Activated CD4-positive, alpha-beta T cell treated with anti-CD3 and anti-CD28 coated beads for 36 hours (primary cell): ENCODE data around the gene INHBB. TPM values are rescaled to one million over a fixed set of nuclear protein-coding genes. Genes with fewer than 3 reads are reported as not detected.

ENCODE experiments used
- ATAC-seq: fragments of 200-7000 bp; cut with Tn5 transposase; one replicate; pipeline ENCODE4 v1.10.0; 2021; ENCODE audit warnings: mild to moderate bottlenecking, moderate library complexity
- CTCF ChIA-PET: fragments of 350-600 bp; sonication (Branson Sonifier 250); formaldehyde crosslinking; loops from one replicate; lab custom pipeline; 2021; ENCODE audit warnings: antibody characterized with exemption; lab: Charles Lee
- POLR2A ChIA-PET: fragments of 350-600 bp; sonication (Branson Sonifier 250); formaldehyde crosslinking; loops from one replicate; lab custom pipeline; 2021; ENCODE audit warnings: antibody characterized with exemption, inconsistent platforms; lab: Charles Lee
- DNase-seq: peaks from one replicate; pipeline ENCODE4 v3.0.0-alpha.2; 2020
- H3K27ac Mint-ChIP-seq: one replicate; pipeline ENCODE4 v1.8.0; 2021; ENCODE audit warnings: mixed read lengths
- H3K27me3 Mint-ChIP-seq: one replicate; pipeline ENCODE4 v1.8.0; 2021; ENCODE audit warnings: mixed read lengths
- H3K36me3 Mint-ChIP-seq: one replicate; pipeline ENCODE4 v1.8.0; 2021; ENCODE audit warnings: low read depth, mixed read lengths
- H3K4me1 Mint-ChIP-seq: one replicate; pipeline ENCODE4 v1.8.0; 2021; ENCODE audit warnings: mixed read lengths
- H3K4me3 Mint-ChIP-seq: one replicate; pipeline ENCODE4 v1.8.0; 2021; ENCODE audit warnings: mild to moderate bottlenecking, moderate library complexity, mixed read lengths
- H3K9me3 Mint-ChIP-seq: one replicate; pipeline ENCODE4 v1.8.0; 2021; ENCODE audit warnings: low read depth, mixed read lengths
- intact Hi-C, 2 experiments: fragments of 100-400 bp; cut with DNase I in 1 of 2; cut with micrococcal nuclease in 1 of 2; formaldehyde crosslinking; loops; one replicate each; pipeline versions ENCODE4 v1.14.2 to v1.15.1; 2022 to 2024; cut with DNase I, micrococcal nuclease
- total RNA-seq, 2 experiments: library from RNA; stranded (reverse); gene quantifications; one replicate each; pipeline ENCODE4 v1.2.3, GENCODE V29; 2021

INHBB gene
- total RNA-seq, 2 experiments from 2014 or later: not detected

DNA sequence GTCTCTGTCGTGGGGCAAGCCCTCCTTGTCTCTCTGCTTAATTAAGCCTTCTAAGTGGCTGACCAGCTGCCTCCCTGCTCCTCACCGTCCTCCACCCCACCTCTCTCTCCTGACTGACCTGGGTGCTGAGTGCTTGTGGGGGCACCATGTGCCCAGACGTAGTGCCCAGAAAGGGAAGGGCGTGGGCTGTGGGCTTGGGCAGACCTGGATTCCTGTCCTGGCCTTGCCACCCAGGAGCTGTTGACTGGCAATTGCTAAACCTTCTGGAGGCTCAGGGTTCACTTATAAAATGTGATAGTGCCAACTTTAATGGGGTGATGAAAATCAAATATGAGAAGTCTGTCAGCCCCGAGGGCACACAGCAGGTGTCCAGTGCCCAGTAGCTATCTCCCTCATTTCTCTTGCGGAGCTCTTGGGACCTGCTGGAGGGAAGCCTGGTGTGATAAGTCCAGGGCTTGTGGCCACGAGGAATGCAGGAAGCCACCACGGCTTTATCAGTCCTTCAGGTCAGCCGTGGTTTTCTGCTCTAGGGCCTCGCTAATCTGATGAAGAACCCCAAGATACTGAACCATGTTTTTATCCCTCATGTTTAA is 22.0 kb upstream of the INHBB start:
- Mint-ChIP-seq H3K9me3 (no peaks in the 10 kb centered on the region), H3K27me3 (no peaks in the 10 kb centered on the region), H3K4me1 (no peaks in the 10 kb centered on the region), H3K27ac (no peak overlapping the region), H3K36me3 (no peaks in the 10 kb centered on the region), H3K4me3 (no peak overlapping the region)
- DNase-seq (no peak), ATAC-seq (no peak)
- intact Hi-C loops: no loop called here
- ChIA-PET POLR2A (no interaction called here), CTCF (interaction anchor here (0.6 to 1.0 kb wide), 2 partner anchors 10 to 545 kb away, joined by 3 to 4 read pairs; no protein-coding TSS in a partner anchor)

DNA sequence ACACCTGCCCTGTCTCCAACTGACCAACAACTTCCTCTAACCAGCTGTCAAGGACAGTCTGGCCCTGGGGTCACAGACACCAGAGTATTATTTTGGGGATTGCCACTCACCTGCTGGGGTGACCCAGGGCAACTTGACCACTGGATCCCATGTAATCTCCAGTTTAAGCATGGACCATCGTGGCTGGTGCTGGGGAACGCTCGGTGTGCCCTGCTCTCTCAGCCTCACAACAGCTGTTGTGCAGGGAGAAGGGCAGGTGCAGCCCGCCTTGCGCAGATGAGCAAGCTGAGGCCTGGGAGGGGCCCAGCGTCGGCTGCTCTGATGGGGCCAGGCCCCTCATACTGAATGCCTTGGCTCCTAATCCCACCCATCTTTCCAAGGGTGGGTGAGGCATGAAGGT is 21.0 kb upstream of the INHBB start:
- CTCF ChIA-PET: no interaction called here
- DNase-seq (no peak), ATAC-seq (no peak)
- Mint-ChIP-seq H3K27ac (no peak overlapping the region), H3K9me3 (no peaks in the 10 kb centered on the region), H3K27me3 (no peaks in the 10 kb centered on the region), H3K4me1 (no peaks in the 10 kb centered on the region), H3K36me3 (no peaks in the 10 kb centered on the region), H3K4me3 (no peak overlapping the region)
- POLR2A ChIA-PET: no interaction called here
- intact Hi-C loops: no loop called here

DNA sequence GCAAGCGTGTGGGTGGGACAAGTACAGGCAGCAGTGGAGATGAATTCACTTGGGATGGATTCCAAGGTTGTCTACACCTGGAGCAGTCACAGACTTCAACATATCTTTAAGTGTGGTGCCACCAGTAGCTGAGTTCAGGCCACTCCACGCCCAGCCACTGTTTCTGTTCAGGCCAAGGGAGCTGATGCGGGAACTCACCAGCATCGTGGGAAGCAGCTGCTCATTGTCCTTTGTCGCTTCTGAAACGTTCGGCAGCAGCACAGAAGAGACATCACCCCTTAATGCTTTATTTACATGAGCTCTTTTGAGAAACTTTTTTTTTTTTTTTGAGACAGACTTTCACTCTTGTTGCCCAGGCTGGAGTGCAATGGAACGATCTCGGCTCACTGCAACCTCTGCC is 19.9 kb upstream of the INHBB start:
- Mint-ChIP-seq H3K4me1 (no peaks in the 10 kb centered on the region), H3K27me3 (no peaks in the 10 kb centered on the region), H3K27ac (no peak overlapping the region), H3K36me3 (no peaks in the 10 kb centered on the region), H3K9me3 (no peaks in the 10 kb centered on the region), H3K4me3 (no peak overlapping the region)
- ChIA-PET POLR2A (no interaction called here), CTCF (interaction anchor here (0.6 kb wide), 1 partner anchor 22 kb away, joined by 3 read pairs; no protein-coding TSS in a partner anchor)
- ATAC-seq (no peak), DNase-seq (no peak)
- intact Hi-C loops: no loop called here

DNA sequence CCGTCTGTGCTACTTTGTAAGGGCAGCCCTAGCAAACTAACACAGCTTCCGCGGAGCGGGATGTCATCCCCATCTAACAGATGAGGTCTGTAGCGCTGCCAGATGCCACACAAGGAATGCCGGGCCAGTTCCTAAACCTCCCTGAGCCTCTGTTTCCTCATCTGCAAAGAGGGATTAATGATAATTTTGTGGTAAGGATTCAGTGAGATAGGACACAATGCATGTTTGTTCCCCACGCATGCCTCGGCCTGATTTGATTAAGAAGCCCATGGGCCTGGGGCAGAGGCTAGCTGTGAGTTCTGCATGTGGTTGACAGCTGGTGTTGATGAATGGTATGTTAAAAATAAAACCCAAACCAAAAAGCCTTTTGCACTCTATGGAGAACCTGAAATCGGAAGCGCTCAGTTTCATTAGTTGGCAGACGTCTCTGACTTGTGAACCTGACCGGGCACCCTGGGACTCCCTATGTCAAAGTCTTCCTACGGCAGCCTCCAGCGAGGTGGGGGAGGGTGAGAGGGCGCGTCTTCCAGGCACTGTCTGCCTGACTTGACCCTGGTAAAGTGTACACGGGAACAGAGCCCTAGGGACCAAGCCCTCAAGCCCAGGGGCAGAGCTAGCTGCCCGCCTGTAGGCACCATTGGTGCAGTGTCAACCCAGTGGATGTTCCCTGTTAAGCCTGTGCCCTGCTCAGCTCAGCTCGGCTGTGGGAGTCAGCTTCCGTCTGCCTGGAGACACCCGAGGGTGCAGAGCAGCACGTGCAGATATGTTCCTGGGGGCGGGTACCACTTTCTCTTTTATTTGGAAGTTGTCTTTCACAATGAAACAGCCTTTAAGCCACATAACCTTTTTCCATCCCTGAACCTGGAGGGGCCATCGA is 14.8 kb upstream of the INHBB start:
- Mint-ChIP-seq H3K4me1 (no peaks in the 10 kb centered on the region), H3K4me3 (no peak overlapping the region), H3K27me3 (peaks cover 11% of the 10 kb centered on the region), H3K27ac (no peak overlapping the region), H3K36me3 (no peaks in the 10 kb centered on the region), H3K9me3 (no peaks in the 10 kb centered on the region)
- ATAC-seq: no peak
- intact Hi-C loops: no loop called here
- ChIA-PET CTCF (no interaction called here), POLR2A (no interaction called here)
- DNase-seq: no peak

DNA sequence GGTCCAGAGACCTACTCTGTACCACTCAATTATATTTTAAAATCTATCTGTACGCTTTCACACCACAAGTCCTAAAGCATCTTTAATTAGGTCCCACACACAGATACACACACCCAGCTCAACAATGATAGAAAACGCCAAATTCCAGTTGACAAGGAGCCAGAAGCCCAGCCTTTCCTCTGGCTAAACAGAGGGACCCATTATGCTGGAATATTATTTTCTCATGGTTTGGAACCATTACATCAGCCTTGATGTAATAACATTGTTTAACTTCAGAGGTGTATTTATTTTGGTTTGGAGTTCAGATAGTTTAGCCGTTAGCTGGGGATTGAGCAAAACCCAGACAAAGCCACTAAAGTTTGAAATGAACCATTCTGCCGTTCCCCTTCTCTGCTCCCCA is 14.0 kb upstream of the INHBB start:
- H3K9me3 Mint-ChIP-seq: no peaks in the 10 kb centered on the region
- no peaks in the 10 kb centered on the region for H3K36me3 Mint-ChIP-seq
- POLR2A ChIA-PET: no interaction called here
- ATAC-seq (no peak), DNase-seq (no peak)
- intact Hi-C loops: no loop called here
- no peak overlapping the region for H3K4me3 Mint-ChIP-seq
- H3K27ac Mint-ChIP-seq: no peak overlapping the region
- peaks cover 14% of the 10 kb centered on the region for H3K27me3 Mint-ChIP-seq
- CTCF ChIA-PET: no interaction called here
- no peaks in the 10 kb centered on the region for H3K4me1 Mint-ChIP-seq

DNA sequence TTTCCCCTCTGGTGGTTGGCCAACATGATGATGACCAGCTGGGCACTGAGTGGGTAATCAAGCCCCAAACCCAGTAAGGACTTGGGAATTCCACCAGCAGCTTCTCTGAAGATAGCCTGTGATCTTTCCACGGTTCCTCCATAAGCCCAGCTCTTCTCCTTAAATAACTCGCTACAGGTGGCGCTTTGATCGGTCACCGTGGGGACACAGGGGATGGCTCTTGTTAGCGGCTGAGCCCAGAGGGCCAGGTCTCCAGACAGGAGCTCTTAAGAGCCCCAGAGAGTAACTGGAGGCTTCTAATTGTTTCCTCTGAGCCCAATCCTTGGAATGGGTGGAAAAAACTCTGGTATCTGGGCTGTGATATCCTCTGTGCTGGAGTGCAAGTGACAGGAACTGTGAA is 13.6 kb upstream of the INHBB start:
- POLR2A ChIA-PET: no interaction called here
- no peak for DNase-seq
- ATAC-seq: no peak
- Mint-ChIP-seq H3K9me3 (no peaks in the 10 kb centered on the region), H3K27me3 (peaks cover 17% of the 10 kb centered on the region), H3K4me3 (no peak overlapping the region), H3K27ac (no peak overlapping the region), H3K4me1 (no peaks in the 10 kb centered on the region), H3K36me3 (no peaks in the 10 kb centered on the region)
- intact Hi-C loops: no loop called here
- CTCF ChIA-PET: no interaction called here

DNA sequence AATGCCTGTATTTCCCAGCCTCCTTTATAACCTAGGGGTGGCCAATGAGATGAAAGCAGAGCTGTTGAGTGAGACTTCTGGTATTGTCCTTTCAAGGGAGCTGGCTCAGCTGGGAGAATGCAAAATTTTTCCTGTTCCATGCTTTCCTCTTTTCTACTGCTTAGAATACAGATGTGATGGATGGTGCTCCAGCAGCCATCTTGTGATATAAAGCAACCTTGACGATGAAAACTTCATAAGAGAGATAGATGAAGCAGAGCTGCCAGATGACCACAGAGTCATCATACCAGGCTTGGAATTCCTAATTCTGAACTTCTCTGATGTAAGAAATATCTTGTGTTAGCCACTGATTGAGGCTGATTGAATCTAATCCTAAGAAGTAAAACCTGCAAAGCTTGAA is 11.9 kb upstream of the INHBB start:
- peaks cover 22% of the 10 kb centered on the region for H3K27me3 Mint-ChIP-seq

DNA sequence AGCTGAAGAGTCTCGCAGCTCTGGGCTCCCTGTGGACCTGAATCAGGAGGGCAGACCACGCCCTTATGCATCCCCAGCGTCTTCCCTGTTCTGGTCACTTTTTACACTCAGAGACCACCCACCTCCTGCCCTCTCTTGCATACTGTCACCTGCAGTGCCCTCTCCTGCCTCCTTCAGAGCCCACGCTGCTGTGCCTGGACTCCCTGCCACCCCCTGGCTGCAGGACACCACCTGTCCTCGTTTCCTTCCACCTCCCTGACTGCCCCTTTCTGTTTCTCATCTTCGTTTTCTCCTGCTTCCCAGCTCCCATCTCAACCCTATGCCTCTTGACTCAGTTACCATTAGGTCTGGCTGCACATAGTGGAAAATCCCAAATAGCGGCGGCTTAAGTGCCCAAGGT is 9.2 kb upstream of the INHBB start:
- no peaks in the 10 kb centered on the region for H3K9me3 Mint-ChIP-seq
- ChIA-PET CTCF (no interaction called here), POLR2A (no interaction called here)
- intact Hi-C loops: no loop called here
- H3K27me3 Mint-ChIP-seq: peaks cover 32% of the 10 kb centered on the region
- H3K27ac Mint-ChIP-seq: no peak overlapping the region
- DNase-seq: no peak
- no peak overlapping the region for H3K4me3 Mint-ChIP-seq
- H3K4me1 Mint-ChIP-seq: no peaks in the 10 kb centered on the region
- no peak for ATAC-seq
- no peaks in the 10 kb centered on the region for H3K36me3 Mint-ChIP-seq

More for the DNA sequence above, 11.9 kb upstream of the INHBB start:
- CTCF ChIA-PET: interaction anchor here (0.7 to 1.4 kb wide), 3 partner anchors 9 to 1371 kb away, joined by 3 to 6 read pairs (median 4); no protein-coding TSS in a partner anchor
- Mint-ChIP-seq H3K4me1 (no peaks in the 10 kb centered on the region), H3K27ac (no peak overlapping the region), H3K9me3 (no peaks in the 10 kb centered on the region), H3K4me3 (no peak overlapping the region), H3K36me3 (no peaks in the 10 kb centered on the region)
- ATAC-seq (no peak), DNase-seq (no peak)
- intact Hi-C loops: no loop called here
- POLR2A ChIA-PET: no interaction called here

DNA sequence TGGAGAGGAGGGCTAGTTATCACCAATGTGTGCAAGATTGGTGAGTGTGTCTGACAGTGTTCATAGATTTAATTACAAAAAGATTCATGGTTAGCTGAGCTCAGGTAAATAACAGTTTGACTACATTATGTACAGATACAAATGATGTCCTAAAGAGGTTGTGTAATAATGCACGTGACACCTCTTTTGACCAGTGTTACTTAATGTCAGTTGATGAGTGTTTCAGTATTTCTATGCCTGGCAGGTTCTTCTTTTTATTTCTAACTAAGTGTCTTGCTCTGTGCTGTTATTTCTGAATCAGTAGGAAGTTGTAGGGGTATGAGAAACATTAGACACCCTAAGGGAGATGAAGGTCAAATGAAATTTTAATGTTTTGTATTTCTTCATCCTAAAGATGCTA is 7.9 kb upstream of the INHBB start:
- H3K27me3 Mint-ChIP-seq: peaks cover 42% of the 10 kb centered on the region
- intact Hi-C loops: no loop called here
- peaks cover 4% of the 10 kb centered on the region for H3K4me1 Mint-ChIP-seq
- H3K36me3 Mint-ChIP-seq: no peaks in the 10 kb centered on the region
- ChIA-PET CTCF (no interaction called here), POLR2A (no interaction called here)
- ATAC-seq (no peak), DNase-seq (no peak)
- no peak overlapping the region for H3K27ac Mint-ChIP-seq
- no peaks in the 10 kb centered on the region for H3K9me3 Mint-ChIP-seq
- no peak overlapping the region for H3K4me3 Mint-ChIP-seq

DNA sequence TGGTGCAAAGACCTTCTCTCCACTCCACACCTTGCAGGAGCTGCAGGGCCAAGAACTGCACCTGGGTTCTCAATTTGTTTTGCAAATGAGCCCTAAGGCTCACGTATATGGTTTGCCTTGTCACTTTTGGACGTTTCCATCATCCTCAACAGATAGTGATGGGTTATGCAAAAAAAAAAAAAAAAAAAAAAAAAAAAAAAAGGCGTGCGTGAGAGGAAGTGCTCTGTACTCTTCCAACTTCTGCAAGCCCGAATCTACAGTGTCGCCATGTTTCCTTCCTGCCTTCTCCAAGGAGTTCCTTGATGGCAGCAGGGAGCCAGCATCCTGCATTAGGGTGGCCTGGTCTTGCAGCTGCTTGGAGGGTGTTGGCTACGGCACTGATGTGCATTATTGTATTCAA is 4.0 kb upstream of the INHBB start:
- ATAC-seq: no peak
- DNase-seq: no peak
- Mint-ChIP-seq H3K4me1 (peaks cover 14% of the 10 kb centered on the region), H3K9me3 (no peaks in the 10 kb centered on the region), H3K4me3 (no peak overlapping the region), H3K36me3 (no peaks in the 10 kb centered on the region), H3K27ac (no peak overlapping the region), H3K27me3 (peaks cover 38% of the 10 kb centered on the region)
- ChIA-PET POLR2A (no interaction called here), CTCF (interaction anchor here (0.7 to 2.2 kb wide), 3 partner anchors 78 to 333 kb away, joined by 3 to 9 read pairs (median 5); no protein-coding TSS in a partner anchor)
- intact Hi-C loops: loop anchor here (2.0 to 10.0 kb wide), 4 partner anchors 173 to 735 kb away; partner anchors contain the start of gene PTPN4 (in 1 of the 2)

DNA sequence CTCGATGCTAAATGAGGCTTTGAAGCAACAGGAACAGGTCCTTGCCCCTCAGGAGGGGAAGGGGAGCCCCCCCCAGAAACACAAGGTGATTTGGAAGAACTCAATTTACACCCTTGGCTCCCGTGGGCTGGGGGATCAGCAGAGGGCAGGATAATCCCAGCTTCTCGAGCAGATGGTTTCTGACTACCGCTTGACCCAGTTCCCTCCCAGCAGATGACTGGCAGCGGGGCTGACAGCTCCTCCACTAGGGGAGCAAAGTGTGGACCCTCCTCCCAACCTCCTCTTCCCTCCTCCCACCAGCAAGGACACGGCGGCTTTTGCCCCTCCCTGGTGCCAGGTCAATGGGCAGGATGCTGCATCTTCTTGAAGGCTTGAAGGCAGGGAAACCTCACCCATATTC is 3.5 kb upstream of the INHBB start:
- Mint-ChIP-seq H3K27ac (no peak overlapping the region), H3K27me3 (peaks cover 39% of the 10 kb centered on the region)
- POLR2A ChIA-PET: no interaction called here

More for the DNA sequence above, 3.5 kb upstream of the INHBB start:
- ATAC-seq (no peak), DNase-seq (no peak)
- intact Hi-C loops: loop anchor here (2.0 to 10.0 kb wide), 4 partner anchors 172 to 735 kb away; partner anchors contain the start of gene PTPN4 (in 1 of the 2)
- Mint-ChIP-seq H3K36me3 (no peaks in the 10 kb centered on the region), H3K4me3 (no peak overlapping the region), H3K4me1 (peaks cover 19% of the 10 kb centered on the region), H3K9me3 (no peaks in the 10 kb centered on the region)
- CTCF ChIA-PET: interaction anchor here (0.7 to 2.2 kb wide), 8 partner anchors 25 to 338 kb away, joined by 3 to 9 read pairs (median 4); no protein-coding TSS in a partner anchor
